Stimulated activated naive CD8-positive, alpha-beta T cell treated with anti-CD3 and anti-CD28 coated beads, Interleukin-15, Interleukin-2, amounts not matched to agents 100 U/mL and 50 U/mL, for 24 hours (primary cell): ENCODE results near the gene SYT15B.
"Not testable (repeated sequence)": the region's sequence is repeated elsewhere in the genome, so short reads cannot be mapped to it uniquely, and the experiment has no call there.

Experiments
- ATAC-seq: fragments of 150-1000 bp; cut with Tn5 transposase; one replicate; pipeline ENCODE4 v1.10.0; 2021
- DNase-seq: peaks from one replicate; pipeline ENCODE4 v3.0.0; 2021

The SYT15B gene

GRCh38 chr10:47725740-47726139 lies 37.7 kb downstream of the SYT15B start:
- not testable (repeated sequence) for ATAC-seq, DNase-seq

- not testable (repeated sequence) for ATAC-seq, DNase-seq
Observed at GRCh38 chr10:47725047-47725446, 38.3 kb downstream of the SYT15B start.

- DNase-seq, ATAC-seq: not testable (repeated sequence)
Observed at GRCh38 chr10:47724119-47724518, 39.3 kb downstream of the SYT15B start.

- ATAC-seq, DNase-seq: not testable (repeated sequence)
Observed at GRCh38 chr10:47723362-47723761, 40.0 kb downstream of the SYT15B start.

- not testable (repeated sequence) for DNase-seq, ATAC-seq
Observed at GRCh38 chr10:47717011-47717769, 46.2 kb downstream of the SYT15B start.
